Gastroesophageal sphincter (tissue), 3 donors: ENCODE data around the gene BLOC1S5.

Source experiments
- CTCF ChIP-seq, 4 experiments: fragments of 200-600 bp in 2 of 4; fragments of 450-650 bp in 2 of 4; sonication (generic) in 1 of 4; IDR thresholded peaks; one replicate each; pipeline ENCODE4 v1.5.1; 2017 to 2019; ENCODE audit warnings: antibody characterized with exemption in 4 of 4, mild to moderate bottlenecking in 2 of 4, moderate library complexity in 2 of 4
- EP300 ChIP-seq: sonication (generic); formaldehyde crosslinking; IDR thresholded peaks from one replicate; pipeline ENCODE4 v1.6.1; 2017; ENCODE audit warnings: antibody characterized with exemption, mild to moderate bottlenecking

DNA sequence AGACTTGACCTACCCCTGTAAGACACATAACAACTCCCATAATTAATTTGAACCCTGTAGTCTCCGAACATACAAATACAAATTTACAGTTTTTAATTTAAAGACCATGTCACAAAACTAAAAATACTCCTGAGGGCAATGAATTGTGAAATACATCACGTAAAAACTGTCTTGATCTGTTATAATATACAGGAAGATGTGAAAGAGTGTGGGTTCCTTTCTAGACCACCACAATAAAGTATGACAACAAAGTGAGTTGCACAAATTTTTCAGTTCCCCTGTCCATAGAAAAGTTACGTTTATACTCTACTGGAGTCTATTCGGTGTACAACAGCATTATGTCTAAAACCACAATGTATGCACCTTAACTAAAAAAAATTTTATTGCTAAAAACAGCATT, 11.0 kb upstream of the BLOC1S5 start:
- no peak for TF ChIP-seq EP300
- no peak for TF ChIP-seq CTCF (IDR thresholded peaks at IDR 0.05)
